ENCODE results near the gene HLCS.

Gene HLCS

DNA sequence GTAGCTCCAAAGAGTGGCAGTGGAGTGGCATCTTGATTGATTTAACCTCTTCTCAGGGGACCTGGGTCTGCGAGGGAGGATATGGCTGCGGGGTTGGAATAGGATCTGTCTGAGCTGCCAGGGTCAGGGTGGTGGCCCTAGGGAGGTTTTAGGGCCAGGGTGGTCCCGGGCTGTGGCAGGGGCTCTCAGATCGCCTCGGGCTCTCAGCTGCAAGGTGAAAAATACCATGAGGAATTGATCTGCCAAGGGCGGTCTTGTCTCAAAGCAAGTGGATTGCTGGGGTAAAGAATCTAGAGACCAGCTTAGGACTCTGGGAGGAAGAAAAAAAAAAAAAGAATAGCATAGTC lies 263.9 kb downstream of the HLCS start:
- POLR2A ChIA-PET, result no interaction called here
- no peak for TF ChIP-seq CTCF (IDR thresholded peaks at IDR 0.05; ENCODE audit: control extremely low read depth, extremely low read depth, low read depth, missing control alignments)
- DNase-seq (ENCODE audit: extremely low spot score), result no peak
- CTCF ChIA-PET, result interaction anchor here (1.2 to 1.6 kb wide), 2 partner anchors 11 to 18 kb away, joined by 3 to 6 read pairs; no protein-coding TSS in a partner anchor

GRCh38 chr21:36701756-36702621 lies 264.5 kb downstream of the HLCS start:
- peak; percentile 15 for DNase-seq (ENCODE audit: extremely low spot score)
- TF ChIP-seq CTCF (IDR thresholded peaks at IDR 0.05; ENCODE audit: control extremely low read depth, extremely low read depth, low read depth, missing control alignments), result no peak
- ChIA-PET POLR2A (no interaction called here), CTCF (interaction anchor here (1.2 kb wide), 1 partner anchor 17 kb away, joined by 3 read pairs; no protein-coding TSS in a partner anchor)

DNA sequence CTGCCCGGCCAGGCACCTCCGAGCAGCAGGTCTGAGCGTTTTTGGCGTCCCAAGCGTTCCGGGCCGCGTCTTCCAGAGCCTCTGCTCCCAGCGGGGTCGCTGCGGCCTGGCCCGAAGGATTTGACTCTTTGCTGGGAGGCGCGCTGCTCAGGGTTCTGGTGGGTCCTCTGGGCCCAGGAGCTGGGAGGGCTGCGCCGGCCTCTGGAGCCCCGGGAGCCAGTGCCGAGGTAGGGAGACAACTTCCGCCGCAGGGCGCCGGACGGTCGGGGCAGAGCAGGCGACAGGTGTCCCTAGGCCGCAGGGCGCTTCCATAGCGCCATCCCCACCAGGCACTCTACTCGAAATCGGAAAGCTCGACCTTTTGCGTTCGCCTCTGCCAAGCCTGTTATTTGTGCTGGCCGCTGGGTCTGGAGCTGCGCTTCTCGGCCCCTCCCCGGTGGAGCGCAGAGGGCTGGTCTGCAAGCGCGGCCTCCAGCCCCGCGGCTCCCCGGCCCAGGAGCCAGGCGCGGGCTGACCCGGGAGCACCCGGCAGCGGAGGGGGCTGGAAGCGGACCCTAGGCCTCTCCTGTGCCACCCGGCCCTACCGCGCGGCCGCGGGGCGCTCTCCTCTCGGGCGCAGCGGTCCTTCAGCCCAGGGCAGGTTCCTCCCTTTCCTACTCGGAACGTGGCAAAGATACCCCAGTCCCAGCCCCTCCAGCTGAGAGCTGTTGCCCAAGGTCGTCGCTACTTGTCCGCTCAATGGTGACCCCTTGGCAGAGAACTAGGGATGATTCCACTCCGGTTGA lies 265.3 kb downstream of the HLCS start:
- ChIA-PET POLR2A (no interaction called here), CTCF (interaction anchor here (1.2 kb wide), 1 partner anchor 17 kb away, joined by 3 read pairs; no protein-coding TSS in a partner anchor)
- DNase-seq (ENCODE audit: extremely low spot score), result peak; percentile 19
- no peak for TF ChIP-seq CTCF (IDR thresholded peaks at IDR 0.05; ENCODE audit: control extremely low read depth, extremely low read depth, low read depth, missing control alignments)

Measured in GM10248 (cell line).